Measurements from ENCODE around the gene LRR1. TPM values are rescaled to one million over a fixed set of nuclear protein-coding genes. Genes with fewer than 3 reads are reported as not detected.
"Not testable (repeated sequence)": the region's sequence is repeated elsewhere in the genome, so short reads cannot be mapped to it uniquely, and the experiment has no call there.

The LRR1 gene
- total RNA-seq, 3 donors from 2014 or later, result 37.1 to 43.2 (median 42.2) TPM

GRCh38 chr14:49581209-49582112 lies 17.3 kb upstream of the LRR1 start:
- Mint-ChIP-seq H3K4me1 (ENCODE audit: low read depth) (peaks cover 48% of the 10 kb centered on the region), H3K36me3 (ENCODE audit: insufficient read depth) (peaks cover 63% of the 10 kb centered on the region), H3K27me3 (ENCODE audit: low read depth) (peaks cover 1% of the 10 kb centered on the region), H3K4me3 (peak overlapping the region; percentile 93), H3K9me3 (no peaks in the 10 kb centered on the region)
- ATAC-seq (no peak), DNase-seq (no peak)

- peaks cover 52% of the 10 kb centered on the region for H3K4me1 Mint-ChIP-seq (ENCODE audit: low read depth)
- peaks cover 1% of the 10 kb centered on the region for H3K27me3 Mint-ChIP-seq (ENCODE audit: low read depth)
- peaks cover 59% of the 10 kb centered on the region for H3K36me3 Mint-ChIP-seq (ENCODE audit: insufficient read depth)
- DNase-seq (no peak), ATAC-seq (no peak)
- no peaks in the 10 kb centered on the region for H3K9me3 Mint-ChIP-seq
- peak overlapping the region; percentile 93 for H3K4me3 Mint-ChIP-seq
Observed at GRCh38 chr14:49582113-49582977, 16.4 kb upstream of the LRR1 start.

GRCh38 chr14:49583629-49584028 lies 15.1 kb upstream of the LRR1 start:
- Mint-ChIP-seq H3K9me3 (no peaks in the 10 kb centered on the region), H3K4me1 (ENCODE audit: low read depth) (peaks cover 46% of the 10 kb centered on the region), H3K36me3 (ENCODE audit: insufficient read depth) (peaks cover 52% of the 10 kb centered on the region), H3K4me3 (peak overlapping the region; percentile 93), H3K27me3 (ENCODE audit: low read depth) (peaks cover 1% of the 10 kb centered on the region)
- no peak for ATAC-seq
- no peak for DNase-seq

- Mint-ChIP-seq H3K4me3 (peak overlapping the region; percentile 93), H3K27me3 (ENCODE audit: low read depth) (peaks cover 1% of the 10 kb centered on the region), H3K4me1 (ENCODE audit: low read depth) (peaks cover 46% of the 10 kb centered on the region), H3K36me3 (ENCODE audit: insufficient read depth) (peaks cover 52% of the 10 kb centered on the region), H3K9me3 (no peaks in the 10 kb centered on the region)
- DNase-seq (no peak), ATAC-seq (no peak)
Observed at GRCh38 chr14:49584058-49584457, 14.7 kb upstream of the LRR1 start.

GRCh38 chr14:49584981-49585640 lies 13.6 kb upstream of the LRR1 start:
- Mint-ChIP-seq H3K36me3 (ENCODE audit: insufficient read depth) (peaks cover 50% of the 10 kb centered on the region), H3K4me1 (ENCODE audit: low read depth) (peaks cover 40% of the 10 kb centered on the region), H3K4me3 (peak overlapping the region; percentile 93)
- not testable (repeated sequence) for DNase-seq; H3K9me3 Mint-ChIP-seq; H3K27me3 Mint-ChIP-seq (ENCODE audit: low read depth); ATAC-seq

GRCh38 chr14:49585803-49586672 lies 12.7 kb upstream of the LRR1 start, which contains the start of gene RPS29:
TSS of gene RPS29 (minus strand) at chr14:49586380. CDS start at chr14:49586346, 34 bp downstream.
- H3K36me3 Mint-ChIP-seq (ENCODE audit: insufficient read depth), result peaks cover 48% of the 10 kb centered on the region
- H3K27me3 Mint-ChIP-seq (ENCODE audit: low read depth), result peaks cover 1% of the 10 kb centered on the region
- ATAC-seq, result peak; percentile 86 to 87
- peak; percentile 98 for DNase-seq
- H3K4me3 Mint-ChIP-seq, result peak within 1 kb of the TSS; percentile 93
- peaks cover 36% of the 10 kb centered on the region for H3K4me1 Mint-ChIP-seq (ENCODE audit: low read depth)
- no peaks in the 10 kb centered on the region for H3K9me3 Mint-ChIP-seq

GRCh38 chr14:49586673-49587460 lies 11.9 kb upstream of the LRR1 start:
- peaks cover 41% of the 10 kb centered on the region for H3K36me3 Mint-ChIP-seq (ENCODE audit: insufficient read depth)
- peaks cover 28% of the 10 kb centered on the region for H3K4me1 Mint-ChIP-seq (ENCODE audit: low read depth)
- peak; percentile 27 to 35 for ATAC-seq
- H3K27me3 Mint-ChIP-seq (ENCODE audit: low read depth), result peaks cover 1% of the 10 kb centered on the region
- no peaks in the 10 kb centered on the region for H3K9me3 Mint-ChIP-seq
- peak; percentile 36 for DNase-seq
- peak overlapping the region; percentile 93 for H3K4me3 Mint-ChIP-seq

GRCh38 chr14:49589387-49589786 lies 9.4 kb upstream of the LRR1 start:
- no peaks in the 10 kb centered on the region for H3K9me3 Mint-ChIP-seq
- peaks cover 4% of the 10 kb centered on the region for H3K4me1 Mint-ChIP-seq (ENCODE audit: low read depth)
- H3K36me3 Mint-ChIP-seq (ENCODE audit: insufficient read depth), result peaks cover 18% of the 10 kb centered on the region
- H3K4me3 Mint-ChIP-seq, result no peak overlapping the region
- DNase-seq (no peak), ATAC-seq (no peak)
- peaks cover 1% of the 10 kb centered on the region for H3K27me3 Mint-ChIP-seq (ENCODE audit: low read depth)

GRCh38 chr14:49593016-49593415 lies 5.7 kb upstream of the LRR1 start:
- ATAC-seq (no peak), DNase-seq (no peak)
- no peaks in the 10 kb centered on the region for H3K9me3 Mint-ChIP-seq
- no peaks in the 10 kb centered on the region for H3K36me3 Mint-ChIP-seq (ENCODE audit: insufficient read depth)
- H3K27me3 Mint-ChIP-seq (ENCODE audit: low read depth), result no peaks in the 10 kb centered on the region
- H3K4me1 Mint-ChIP-seq (ENCODE audit: low read depth), result peaks cover 10% of the 10 kb centered on the region
- no peak overlapping the region for H3K4me3 Mint-ChIP-seq

GRCh38 chr14:49594347-49595091 lies 4.2 kb upstream of the LRR1 start:
- no peak for ATAC-seq
- Mint-ChIP-seq H3K4me3 (no peak overlapping the region), H3K4me1 (ENCODE audit: low read depth) (peaks cover 12% of the 10 kb centered on the region)

GRCh38 chr14:49598189-49598484 lies 603 bp upstream of the LRR1 start:
- DNase-seq, result no peak
- no peaks in the 10 kb centered on the region for H3K9me3 Mint-ChIP-seq
- peak; percentile 3 to 9 for ATAC-seq
- H3K4me3 Mint-ChIP-seq, result peak overlapping the region; percentile 98
- H3K27me3 Mint-ChIP-seq (ENCODE audit: low read depth), result no peaks in the 10 kb centered on the region
- no peaks in the 10 kb centered on the region for H3K36me3 Mint-ChIP-seq (ENCODE audit: insufficient read depth)
- H3K4me1 Mint-ChIP-seq (ENCODE audit: low read depth), result peaks cover 22% of the 10 kb centered on the region

More at GRCh38 chr14:49594347-49595091, 4.2 kb upstream of the LRR1 start:
- Mint-ChIP-seq H3K36me3 (ENCODE audit: insufficient read depth) (no peaks in the 10 kb centered on the region), H3K27me3 (ENCODE audit: low read depth) (no peaks in the 10 kb centered on the region), H3K9me3 (no peaks in the 10 kb centered on the region)
- DNase-seq, result no peak

GRCh38 chr14:49607583-49607982 lies 8.8 kb downstream of the LRR1 start:
- DNase-seq (no peak), ATAC-seq (no peak)
- peaks cover 14% of the 10 kb centered on the region for H3K36me3 Mint-ChIP-seq (ENCODE audit: insufficient read depth)
- no peak overlapping the region for H3K4me3 Mint-ChIP-seq
- no peaks in the 10 kb centered on the region for H3K9me3 Mint-ChIP-seq
- H3K27me3 Mint-ChIP-seq (ENCODE audit: low read depth), result no peaks in the 10 kb centered on the region
- peaks cover 2% of the 10 kb centered on the region for H3K4me1 Mint-ChIP-seq (ENCODE audit: low read depth)
